Sigmoid colon (tissue), 7 donors: ENCODE data around the gene LRFN2. TPM values are rescaled to one million over a fixed set of nuclear protein-coding genes. Genes with fewer than 3 reads are reported as not detected.

Experiments
- DNase-seq: peaks from one replicate; pipeline ENCODE4 v3.0.0-alpha.2; 2019
- H3K27ac ChIP-seq, 4 donors: fragments of 200-600 bp; sonication (generic); one replicate each; pipeline ENCODE4 v1.5.1; 2016 to 2019; ENCODE audit warnings: mild to moderate bottlenecking in 1 of 4
- H3K27me3 ChIP-seq, 3 donors: fragments of 200-600 bp; sonication (generic); one replicate each; pipeline ENCODE4 v1.5.1; 2019; ENCODE audit warnings: mild to moderate bottlenecking in 1 of 3
- H3K36me3 ChIP-seq, 4 donors: fragments of 200-600 bp; sonication (generic); one replicate each; pipeline ENCODE4 v1.5.1; 2016 to 2019
- H3K4me1 ChIP-seq, 4 donors: fragments of 200-600 bp; sonication (generic); one replicate each; pipeline ENCODE4 v1.5.1; 2017 to 2019
- H3K4me3 ChIP-seq, 4 donors: fragments of 200-600 bp; sonication (generic); one replicate each; pipeline ENCODE4 v1.5.1; 2017 to 2019; ENCODE audit warnings: mild to moderate bottlenecking in 2 of 4, moderate library complexity in 1 of 4
- H3K9me3 ChIP-seq, 4 donors: fragments of 200-600 bp in 3 of 4; sonication (generic) in 3 of 4; one replicate each; pipeline versions ENCODE4 v1.5.1 to v1.6.1; 2013 to 2019
- EP300 ChIP-seq, 4 donors: sonication (generic); formaldehyde crosslinking; IDR thresholded peaks; one replicate each; pipeline ENCODE4 v1.6.1; 2017; ENCODE audit warnings: antibody characterized with exemption in 4 of 4
- POLR2A ChIP-seq, 2 donors: fragments of 450-650 bp; IDR thresholded peaks; one replicate each; pipeline ENCODE4 v1.6.1; 2016; ENCODE audit warnings: antibody characterized with exemption in 2 of 2, mild to moderate bottlenecking in 2 of 2, moderate library complexity in 2 of 2
- POLR2AphosphoS5 ChIP-seq, 4 donors: sonication (generic); formaldehyde crosslinking; IDR thresholded peaks; one replicate each; pipeline ENCODE4 v1.6.1; 2017; ENCODE audit warnings: antibody characterized with exemption in 4 of 4
- WGBS, 2 donors: extraction: QIAGEN DNeasy Blood & Tissue Kit; methylation state at CpG; one replicate each; pipeline ENCODE4 v1.1.7; 2013; 5-methylcytosine and 5-hydroxymethylcytosine counted together
- intact Hi-C: fragments of 100-400 bp; cut with DNase I; formaldehyde crosslinking; loops from one replicate; pipeline ENCODE4 v1.15.1; 2023
- polyA plus RNA-seq, 3 donors: library from polyadenylated mRNA; stranded (reverse); fragments of 200-250 nt; gene quantifications; one replicate each; pipeline ENCODE4 v1.2.3, GENCODE V29; 2013
- total RNA-seq, 4 donors: library from RNA; depleted of rRNA; stranded (reverse); fragments of >200 nt; gene quantifications; one replicate each; pipeline ENCODE4 v1.1.0, GENCODE V29; 2016
- TF ChIP-seq, protein P1 (sequence below), 4 experiments: fragments of 450-650 bp in 3 of 4; fragments of 200-600 bp in 1 of 4; IDR thresholded peaks; one replicate each; pipeline ENCODE4 v1.5.1; 2016 to 2019; ENCODE audit warnings: antibody characterized with exemption in 4 of 4, mild to moderate bottlenecking in 3 of 4, moderate library complexity in 2 of 4
- donor health status: healthy with polysubstance abuse.
- donor health status: Bipolar disorder and iron deficiency.
- donor health status: healthy.

Gene LRFN2
- total and polyA plus RNA-seq, 7 donors: 0.10 to 0.60 (median 0.49) TPM; not detected in 4

- WGBS, 2 donors: 12 to 15% methylated on average over 1 of the region's 1 CpG
- Histone ChIP-seq H3K4me3 (no peak overlapping the region), H3K27me3 (no peaks in the 10 kb centered on the region), H3K36me3 (no peaks in the 10 kb centered on the region), H3K27ac (no peak overlapping the region), H3K9me3 (peaks cover 0 to 5% (median 0%) of the 10 kb centered on the region in 4 donors), H3K4me1 (no peaks in the 10 kb centered on the region)
- no peak for DNase-seq
- TF ChIP-seq, protein P1, sequence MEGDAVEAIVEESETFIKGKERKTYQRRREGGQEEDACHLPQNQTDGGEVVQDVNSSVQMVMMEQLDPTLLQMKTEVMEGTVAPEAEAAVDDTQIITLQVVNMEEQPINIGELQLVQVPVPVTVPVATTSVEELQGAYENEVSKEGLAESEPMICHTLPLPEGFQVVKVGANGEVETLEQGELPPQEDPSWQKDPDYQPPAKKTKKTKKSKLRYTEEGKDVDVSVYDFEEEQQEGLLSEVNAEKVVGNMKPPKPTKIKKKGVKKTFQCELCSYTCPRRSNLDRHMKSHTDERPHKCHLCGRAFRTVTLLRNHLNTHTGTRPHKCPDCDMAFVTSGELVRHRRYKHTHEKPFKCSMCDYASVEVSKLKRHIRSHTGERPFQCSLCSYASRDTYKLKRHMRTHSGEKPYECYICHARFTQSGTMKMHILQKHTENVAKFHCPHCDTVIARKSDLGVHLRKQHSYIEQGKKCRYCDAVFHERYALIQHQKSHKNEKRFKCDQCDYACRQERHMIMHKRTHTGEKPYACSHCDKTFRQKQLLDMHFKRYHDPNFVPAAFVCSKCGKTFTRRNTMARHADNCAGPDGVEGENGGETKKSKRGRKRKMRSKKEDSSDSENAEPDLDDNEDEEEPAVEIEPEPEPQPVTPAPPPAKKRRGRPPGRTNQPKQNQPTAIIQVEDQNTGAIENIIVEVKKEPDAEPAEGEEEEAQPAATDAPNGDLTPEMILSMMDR (IDR thresholded peaks at IDR 0.05): no peak
- TF ChIP-seq POLR2AphosphoS5 (IDR thresholded peaks at IDR 0.05) (no peak), POLR2A (IDR thresholded peaks at IDR 0.05) (no peak), EP300 (IDR thresholded peaks at IDR 0.05) (no peak)
- intact Hi-C loops: no loop called here
These were observed 217.3 kb downstream of the LRFN2 start for GRCh38 chr6:40369891-40370290.

GRCh38 chr6:40369042-40369441 lies 218.1 kb downstream of the LRFN2 start:
- no peak overlapping the region for H3K4me3 ChIP-seq
- H3K36me3 ChIP-seq: no peaks in the 10 kb centered on the region
- no peaks in the 10 kb centered on the region for H3K27me3 ChIP-seq
- WGBS, 2 donors: 21 to 54% methylated on average over 2 of the region's 2 CpGs
- peaks cover 0 to 5% (median 0%) of the 10 kb centered on the region in 4 donors for H3K9me3 ChIP-seq
- TF ChIP-seq POLR2AphosphoS5 (IDR thresholded peaks at IDR 0.05): no peak
- TF ChIP-seq, protein P1 (IDR thresholded peaks at IDR 0.05): no peak
- TF ChIP-seq POLR2A (IDR thresholded peaks at IDR 0.05): no peak
- TF ChIP-seq EP300 (IDR thresholded peaks at IDR 0.05): no peak
- no peaks in the 10 kb centered on the region for H3K4me1 ChIP-seq
- no peak overlapping the region for H3K27ac ChIP-seq
- DNase-seq: no peak
- intact Hi-C loops: no loop called here

- Histone ChIP-seq H3K27me3 (peaks cover 0 to 4% (median 0%) of the 10 kb centered on the region in 3 donors), H3K9me3 (peaks cover 0 to 5% (median 0%) of the 10 kb centered on the region in 4 donors), H3K4me1 (no peaks in the 10 kb centered on the region), H3K27ac (no peak overlapping the region), H3K4me3 (no peak overlapping the region), H3K36me3 (no peaks in the 10 kb centered on the region)
- TF ChIP-seq, protein P1 (IDR thresholded peaks at IDR 0.05): no peak
- TF ChIP-seq EP300 (IDR thresholded peaks at IDR 0.05) (no peak), POLR2AphosphoS5 (IDR thresholded peaks at IDR 0.05) (no peak), POLR2A (IDR thresholded peaks at IDR 0.05) (no peak)
- intact Hi-C loops: no loop called here
- 86 to 92% methylated on average over 4 of the region's 4 CpGs for WGBS, 2 donors
- DNase-seq: no peak
These were observed 224.3 kb downstream of the LRFN2 start for GRCh38 chr6:40362859-40363258.

- Histone ChIP-seq H3K27ac (no peak overlapping the region), H3K36me3 (no peaks in the 10 kb centered on the region), H3K27me3 (peaks cover 0 to 4% (median 0%) of the 10 kb centered on the region in 3 donors), H3K4me1 (no peaks in the 10 kb centered on the region), H3K4me3 (no peak overlapping the region), H3K9me3 (no peaks in the 10 kb centered on the region)
- DNase-seq: no peak
- intact Hi-C loops: no loop called here
- TF ChIP-seq EP300 (IDR thresholded peaks at IDR 0.05) (no peak), POLR2A (IDR thresholded peaks at IDR 0.05) (no peak), POLR2AphosphoS5 (IDR thresholded peaks at IDR 0.05) (no peak)
- TF ChIP-seq, protein P1 (IDR thresholded peaks at IDR 0.05): no peak
- 21 to 39% methylated on average over 2 of the region's 2 CpGs for WGBS, 2 donors
These were observed 227.4 kb downstream of the LRFN2 start for GRCh38 chr6:40359808-40360207.
